Thymus (tissue), 11 donors: ENCODE data around the gene PCDHGA4. TPM values are rescaled to one million over a fixed set of nuclear protein-coding genes. Genes with fewer than 3 reads are reported as not detected.
"Not testable (repeated sequence)": the region's sequence is repeated elsewhere in the genome, so short reads cannot be mapped to it uniquely, and the experiment has no call there.

Experiments
- DNase-seq, 9 donors: peaks; one replicate each; pipeline ENCODE4 v3.0.0-alpha.2; 2013; ENCODE audit warnings: low spot score in 9 of 9, low read depth in 6 of 9, missing footprints in 1 of 9
- H3K27ac ChIP-seq, 2 donors: one replicate each; pipeline ENCODE4 v1.5.1; 2013; ENCODE audit warnings: control low read depth in 1 of 2, low read depth in 1 of 2, low read length in 1 of 2, mild to moderate bottlenecking in 1 of 2, moderate library complexity in 1 of 2
- H3K27me3 ChIP-seq, 2 donors: one replicate each; pipeline ENCODE4 v1.5.1; 2013; ENCODE audit warnings: low read length in 1 of 2; ENCODE audit not compliant: control insufficient read depth in 2 of 2, insufficient read depth in 1 of 2
- H3K36me3 ChIP-seq, 2 donors: one replicate each; pipeline ENCODE4 v1.5.1; 2013; ENCODE audit warnings: low read length in 1 of 2, mild to moderate bottlenecking in 1 of 2, moderate library complexity in 1 of 2; ENCODE audit not compliant: control insufficient read depth in 2 of 2, insufficient read depth in 2 of 2
- H3K4me1 ChIP-seq, 2 donors: one replicate each; pipeline ENCODE4 v1.5.1; 2013; ENCODE audit warnings: low read length in 2 of 2; ENCODE audit not compliant: control insufficient read depth in 2 of 2, insufficient read depth in 2 of 2
- H3K4me3 ChIP-seq, 2 donors: one replicate each; pipeline ENCODE4 v1.5.1; 2013; ENCODE audit warnings: low read length in 2 of 2, control low read depth in 1 of 2, mild to moderate bottlenecking in 1 of 2
- H3K9me3 ChIP-seq, 2 donors: one replicate each; pipeline ENCODE4 v1.5.1; 2013; ENCODE audit warnings: low read length in 1 of 2, mild to moderate bottlenecking in 1 of 2; ENCODE audit not compliant: control insufficient read depth in 2 of 2, insufficient read depth in 1 of 2
- WGBS: extraction: QIAGEN DNeasy Blood & Tissue Kit; methylation state at CpG from one replicate; pipeline ENCODE4 v1.1.7; 2013; 5-methylcytosine and 5-hydroxymethylcytosine counted together
- polyA plus RNA-seq: library from polyadenylated mRNA; stranded (reverse); fragments of 200-250 nt; gene quantifications from one replicate; pipeline ENCODE4 v1.2.3, GENCODE V29; 2013
- total RNA-seq: library from RNA; stranded (reverse); fragments of 120-200 nt; gene quantifications from one replicate; pipeline ENCODE4 v1.2.4, GENCODE V29; 2013
- donor health status: healthy.

Gene PCDHGA4
- total and polyA plus RNA-seq, 2 donors, result 0.11 to 0.19 TPM

DNA sequence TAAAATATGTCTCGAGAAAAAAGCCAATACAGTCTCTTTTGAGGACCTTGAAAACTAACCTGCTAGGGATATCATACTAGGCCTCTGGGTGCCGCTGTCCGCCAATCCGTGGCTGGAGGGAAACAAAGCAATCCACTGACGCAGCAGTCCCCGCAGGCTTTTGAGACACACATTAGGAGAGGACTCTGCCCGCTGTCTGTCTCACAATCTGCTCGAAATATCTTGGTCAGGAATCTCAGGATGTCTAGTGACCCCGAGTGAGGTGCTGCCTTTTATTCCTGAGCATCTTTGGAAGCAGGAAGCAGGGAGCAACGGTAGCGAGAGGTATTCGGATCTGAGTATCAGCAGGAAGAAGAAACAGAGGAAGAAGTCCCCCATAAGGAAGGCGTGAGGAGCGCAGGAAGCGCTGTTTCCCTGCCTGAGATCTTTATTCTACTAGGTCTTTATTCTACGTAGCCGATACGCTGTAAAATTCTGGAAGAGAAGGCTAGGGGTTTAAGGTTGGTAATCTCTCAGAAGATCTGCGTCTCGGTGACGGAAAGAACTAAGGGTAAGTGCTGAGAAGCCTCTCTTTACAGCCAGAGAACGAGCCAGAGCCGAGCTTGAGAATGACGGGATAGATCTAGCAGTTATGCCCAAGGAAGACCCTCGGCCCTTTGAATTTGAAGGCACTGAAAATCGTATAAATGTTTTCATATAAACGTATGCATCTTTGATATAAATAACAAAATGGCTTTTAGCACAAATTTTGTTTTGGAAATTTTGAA is 28.6 kb upstream of the PCDHGA4 start:
- peaks cover 0 to 2% of the 10 kb centered on the region in 2 donors for H3K4me1 ChIP-seq
- H3K27ac ChIP-seq, result no peak overlapping the region
- WGBS, result 13% methylated on average over 27 of the region's 27 CpGs
- DNase-seq, result peak; percentile 30 to 74 (median 52)
- no peaks in the 10 kb centered on the region for H3K36me3 ChIP-seq
- H3K9me3 ChIP-seq, result peaks cover 2 to 14% of the 10 kb centered on the region in 2 donors
- peak overlapping the region; percentile 42 to 45 for H3K4me3 ChIP-seq
- peaks cover 6 to 14% of the 10 kb centered on the region in 2 donors for H3K27me3 ChIP-seq

GRCh38 chr5:141328231-141328630 is 26.6 kb upstream of the PCDHGA4 start:
- H3K4me1 ChIP-seq, result no peaks in the 10 kb centered on the region
- no peak for DNase-seq
- H3K36me3 ChIP-seq, result no peaks in the 10 kb centered on the region
- peaks cover 4 to 24% of the 10 kb centered on the region in 2 donors for H3K9me3 ChIP-seq
- H3K27me3 ChIP-seq, result peaks cover 6 to 24% of the 10 kb centered on the region in 2 donors
- H3K27ac ChIP-seq, result no peak overlapping the region
- no peak overlapping the region for H3K4me3 ChIP-seq
- 84% methylated on average over 8 of the region's 8 CpGs for WGBS

GRCh38 chr5:141330299-141331080 is 24.3 kb upstream of the PCDHGA4 start, which contains the start of gene PCDHGA1:
PCDHGA1 (plus strand) TSS chr5:141330514.
- H3K27me3 ChIP-seq, result peaks cover 6 to 33% of the 10 kb centered on the region in 2 donors
- no peaks in the 10 kb centered on the region for H3K4me1 ChIP-seq
- DNase-seq, result peak in 1 of 9 donors; percentile 11
- WGBS, result 34% methylated on average over 21 of the region's 21 CpGs
- peaks cover 4 to 24% of the 10 kb centered on the region in 2 donors for H3K9me3 ChIP-seq
- H3K36me3 ChIP-seq, result no peaks in the 10 kb centered on the region
- no peak within 1 kb of the TSS for H3K27ac ChIP-seq
- H3K4me3 ChIP-seq, result no peak within 1 kb of the TSS

GRCh38 chr5:141332571-141332970 is 22.2 kb upstream of the PCDHGA4 start:
- 55% methylated on average over 39 of the region's 39 CpGs for WGBS
- H3K27ac ChIP-seq, H3K4me3 ChIP-seq, H3K4me1 ChIP-seq, DNase-seq, H3K36me3 ChIP-seq: not testable (repeated sequence)
- peaks cover 4 to 24% of the 10 kb centered on the region in 2 donors for H3K9me3 ChIP-seq
- H3K27me3 ChIP-seq, result peaks cover 6 to 30% of the 10 kb centered on the region in 2 donors

DNA sequence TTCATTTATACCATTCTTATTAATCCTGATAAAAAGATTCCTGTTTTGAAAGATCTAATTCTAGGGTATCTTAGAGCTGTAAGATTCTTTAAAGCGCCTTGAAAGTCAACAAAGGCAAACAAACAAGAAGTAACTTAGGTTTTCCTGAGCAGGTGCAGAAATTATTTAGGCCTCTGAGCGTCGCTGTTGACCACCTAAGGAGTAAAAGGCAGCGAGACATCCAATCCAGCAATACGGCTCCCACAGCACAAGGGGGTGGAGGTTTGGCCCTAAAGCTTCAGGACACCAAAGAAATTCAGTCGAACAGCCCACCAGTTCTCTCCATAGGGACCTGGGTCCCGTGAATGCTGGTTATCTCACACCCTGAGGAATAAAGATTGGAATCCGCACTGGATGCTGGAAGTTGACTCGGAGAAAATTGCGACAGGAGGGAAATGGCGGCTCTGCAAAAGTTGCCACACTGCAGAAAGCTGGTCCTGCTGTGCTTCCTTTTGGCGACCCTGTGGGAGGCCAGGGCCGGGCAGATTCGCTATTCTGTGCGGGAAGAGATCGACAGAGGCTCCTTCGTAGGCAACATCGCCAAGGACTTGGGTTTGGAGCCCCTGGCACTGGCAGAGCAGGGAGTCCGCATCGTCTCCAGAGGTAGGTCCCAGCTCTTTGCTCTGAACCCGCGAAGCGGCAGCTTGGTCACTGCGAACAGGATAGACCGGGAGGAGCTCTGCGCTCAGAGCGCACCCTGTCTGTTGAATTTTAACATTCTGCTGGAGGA is 16.1 kb upstream of the PCDHGA4 start, which contains the start of gene PCDHGA2:
Gene PCDHGA2 (plus strand): TSS at position 223 of the 769 bp plus-strand sequence.
- H3K4me3 ChIP-seq, result no peak within 1 kb of the TSS
- no peak for DNase-seq
- H3K27ac ChIP-seq, result no peak within 1 kb of the TSS
- peaks cover 0 to 29% of the 10 kb centered on the region in 2 donors for H3K27me3 ChIP-seq
- H3K4me1 ChIP-seq, result no peaks in the 10 kb centered on the region
- no peaks in the 10 kb centered on the region for H3K36me3 ChIP-seq
- WGBS, result 18% methylated on average over 27 of the region's 27 CpGs
- H3K9me3 ChIP-seq, result peaks cover 5 to 19% of the 10 kb centered on the region in 2 donors

DNA sequence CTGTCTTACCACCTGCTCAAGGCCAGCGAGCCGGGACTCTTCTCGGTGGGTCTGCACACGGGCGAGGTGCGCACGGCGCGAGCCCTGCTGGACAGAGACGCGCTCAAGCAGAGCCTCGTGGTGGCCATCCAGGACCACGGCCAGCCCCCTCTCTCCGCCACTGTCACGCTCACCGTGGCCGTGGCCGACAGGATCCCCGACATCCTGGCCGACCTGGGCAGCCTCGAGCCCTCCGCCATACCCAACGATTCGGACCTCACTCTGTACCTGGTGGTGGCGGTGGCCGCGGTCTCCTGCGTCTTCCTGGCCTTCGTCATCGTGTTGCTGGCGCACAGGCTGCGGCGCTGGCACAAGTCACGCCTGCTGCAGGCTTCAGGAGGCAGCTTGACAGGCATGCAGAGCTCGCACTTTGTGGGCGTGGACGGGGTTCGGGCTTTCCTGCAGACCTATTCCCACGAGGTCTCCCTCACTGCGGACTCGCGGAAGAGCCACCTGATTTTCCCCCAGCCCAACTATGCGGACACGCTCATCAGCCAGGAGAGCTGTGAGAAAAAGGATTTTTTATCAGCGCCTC is 14.0 kb upstream of the PCDHGA4 start:
- H3K9me3 ChIP-seq, result peaks cover 15 to 37% of the 10 kb centered on the region in 2 donors
- not testable (repeated sequence) for H3K4me1 ChIP-seq, H3K36me3 ChIP-seq, H3K4me3 ChIP-seq, DNase-seq, H3K27ac ChIP-seq
- peaks cover 0 to 35% of the 10 kb centered on the region in 2 donors for H3K27me3 ChIP-seq
- WGBS, result 72% methylated on average over 45 of the region's 45 CpGs

DNA sequence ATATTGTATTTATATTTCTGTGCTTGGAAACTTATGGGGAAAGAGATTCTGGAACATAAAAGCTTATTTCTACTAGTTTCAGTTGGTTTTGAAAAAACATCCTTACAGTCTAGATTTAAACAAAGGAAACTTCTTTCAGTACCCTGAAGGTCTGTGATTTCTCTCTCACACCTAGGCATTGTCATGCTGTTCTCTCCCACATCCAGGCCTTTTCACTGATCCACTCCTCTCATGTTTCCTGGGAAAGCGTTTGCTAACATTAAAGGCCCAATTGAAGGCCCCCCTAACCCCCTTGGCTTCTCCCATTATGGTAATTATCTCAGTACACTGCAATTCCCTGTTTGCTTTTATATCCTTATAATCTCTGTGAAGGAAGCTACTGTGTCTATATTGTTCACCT is 12.0 kb upstream of the PCDHGA4 start:
- Histone ChIP-seq H3K36me3 (no peaks in the 10 kb centered on the region), H3K4me3 (no peak overlapping the region), H3K27ac (no peak overlapping the region), H3K9me3 (peaks cover 15 to 37% of the 10 kb centered on the region in 2 donors), H3K4me1 (no peaks in the 10 kb centered on the region), H3K27me3 (peaks cover 0 to 35% of the 10 kb centered on the region in 2 donors)
- WGBS, result 22% methylated on average over 1 of the region's 1 CpG
- no peak for DNase-seq

DNA sequence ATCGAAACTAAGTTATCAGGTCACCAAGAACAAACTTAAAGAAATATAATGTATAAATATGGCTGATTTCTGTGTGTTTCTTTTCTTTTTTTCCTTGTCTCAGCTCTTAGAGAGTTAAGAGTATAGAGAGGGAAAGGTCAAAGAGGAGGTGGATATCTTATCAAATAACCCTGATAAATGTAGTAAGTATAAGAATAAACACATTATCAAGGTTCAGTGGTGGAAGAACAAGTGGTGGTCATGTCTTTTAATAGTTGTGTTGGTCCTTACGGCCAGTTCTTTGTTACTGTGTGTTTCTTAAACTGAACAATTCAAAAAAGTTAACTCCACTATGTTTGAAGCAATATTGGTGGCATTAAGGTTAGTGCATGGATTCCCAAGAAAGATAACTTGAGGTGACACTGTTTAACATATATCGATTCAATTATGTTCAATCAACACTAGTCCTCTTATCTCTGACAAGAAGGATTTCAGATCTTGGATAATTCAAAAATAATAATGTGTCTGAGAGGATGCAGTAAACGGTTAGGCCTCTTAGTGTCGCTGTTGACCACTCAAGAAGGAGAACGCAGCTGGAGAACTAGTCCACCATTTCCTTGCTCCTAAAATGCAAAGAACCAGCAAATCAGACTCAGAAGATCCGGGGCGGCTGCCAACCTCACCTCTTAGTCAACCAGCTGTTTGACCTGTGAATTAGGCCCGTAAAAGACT is 11.4 kb upstream of the PCDHGA4 start, which contains the start of gene PCDHGA3:
Gene PCDHGA3 (plus strand): TSS at position 588 of the 711 bp plus-strand sequence. CDS start 205 bp downstream, outside the sequence.
- Histone ChIP-seq H3K4me3 (no peak within 1 kb of the TSS), H3K4me1 (no peaks in the 10 kb centered on the region), H3K36me3 (no peaks in the 10 kb centered on the region), H3K27ac (no peak within 1 kb of the TSS), H3K27me3 (peaks cover 0 to 34% of the 10 kb centered on the region in 2 donors), H3K9me3 (peaks cover 15 to 37% of the 10 kb centered on the region in 2 donors)
- peak in 2 of 9 donors; percentile 17 to 33 for DNase-seq
- WGBS, result 32% methylated on average over 9 of the region's 9 CpGs
